ENCODE data around the gene TMEM256. TPM values are rescaled to one million over a fixed set of nuclear protein-coding genes. Genes with fewer than 3 reads are reported as not detected.

The TMEM256 gene
- polyA plus RNA-seq, 2 of the 4 experiments (the other 2 are of a cell fraction), result 127 to 164 TPM

DNA sequence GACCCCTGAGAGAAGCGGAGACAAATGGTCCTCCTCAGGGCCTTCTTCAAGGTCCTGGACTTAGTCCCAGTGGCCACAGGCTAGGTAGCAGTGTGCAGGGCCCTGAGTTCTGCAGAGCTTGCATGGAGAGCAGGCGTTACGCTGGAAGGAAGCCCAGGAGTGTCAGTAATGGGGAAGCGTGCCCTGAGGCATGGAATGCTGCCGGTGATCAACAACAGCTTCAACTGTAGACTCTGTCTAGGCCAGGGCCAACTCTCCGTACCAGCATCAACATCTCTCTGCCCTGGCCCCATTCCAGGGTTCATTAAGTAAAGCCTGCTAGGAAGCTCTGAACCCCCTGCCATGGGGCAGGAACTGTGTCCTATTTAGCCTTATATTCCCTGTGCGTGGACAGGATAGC lies 23.6 kb downstream of the TMEM256 start:
- Histone ChIP-seq H3K9me3 (peaks cover 20% of the 10 kb centered on the region), H3K4me3 (peak overlapping the region; percentile 46), H3K27ac (peak overlapping the region in 1 of 2 experiments; percentile 74; a peak in 4 of 6 replicates), H3K4me1 (no peaks in the 10 kb centered on the region), H3K4me2 (peak overlapping the region; percentile 69)
- ATAC-seq (no peak; a peak in 2 of 6 replicates), FAIRE-seq (no peak), DNase-seq (ENCODE audit: low read depth in 1 of 2, low spot score in 1 of 2) (no peak)
- TF ChIP-seq POLR2AphosphoS2 (conservative IDR thresholded peaks at IDR 0.05; ENCODE audit: low read length) (no peak), HOXB13 (CRISPR knock-in tag; IDR thresholded peaks at IDR 0.05; ENCODE audit: low read depth) (no peak), PHF8 (IDR thresholded peaks at IDR 0.05; ENCODE audit: borderline replicate concordance, low read depth) (no peak), JUN (IDR thresholded peaks at IDR 0.05) (no peak), TFCP2L1 (CRISPR knock-in tag; IDR thresholded peaks at IDR 0.05) (no peak), HDAC2 (IDR thresholded peaks at IDR 0.05) (no peak), CBX2 (IDR thresholded peaks at IDR 0.05; ENCODE audit: borderline replicate concordance, low read depth) (no peak), FOXS1 (CRISPR knock-in tag; IDR thresholded peaks at IDR 0.05) (no peak), RAD21 (conservative IDR thresholded peaks at IDR 0.05 in 1 of 2, IDR thresholded peaks at IDR 0.05 in 1 of 2) (no peak)
- TF ChIP-seq, protein P1, sequence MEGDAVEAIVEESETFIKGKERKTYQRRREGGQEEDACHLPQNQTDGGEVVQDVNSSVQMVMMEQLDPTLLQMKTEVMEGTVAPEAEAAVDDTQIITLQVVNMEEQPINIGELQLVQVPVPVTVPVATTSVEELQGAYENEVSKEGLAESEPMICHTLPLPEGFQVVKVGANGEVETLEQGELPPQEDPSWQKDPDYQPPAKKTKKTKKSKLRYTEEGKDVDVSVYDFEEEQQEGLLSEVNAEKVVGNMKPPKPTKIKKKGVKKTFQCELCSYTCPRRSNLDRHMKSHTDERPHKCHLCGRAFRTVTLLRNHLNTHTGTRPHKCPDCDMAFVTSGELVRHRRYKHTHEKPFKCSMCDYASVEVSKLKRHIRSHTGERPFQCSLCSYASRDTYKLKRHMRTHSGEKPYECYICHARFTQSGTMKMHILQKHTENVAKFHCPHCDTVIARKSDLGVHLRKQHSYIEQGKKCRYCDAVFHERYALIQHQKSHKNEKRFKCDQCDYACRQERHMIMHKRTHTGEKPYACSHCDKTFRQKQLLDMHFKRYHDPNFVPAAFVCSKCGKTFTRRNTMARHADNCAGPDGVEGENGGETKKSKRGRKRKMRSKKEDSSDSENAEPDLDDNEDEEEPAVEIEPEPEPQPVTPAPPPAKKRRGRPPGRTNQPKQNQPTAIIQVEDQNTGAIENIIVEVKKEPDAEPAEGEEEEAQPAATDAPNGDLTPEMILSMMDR (IDR thresholded peaks at IDR 0.05), result no peak
- ChIA-PET POLR2A (interaction anchor here (2.0 to 2.1 kb wide), 2 partner anchors 14 to 24 kb away, joined by 7 to 8 read pairs; partner anchors contain the start of genes PLSCR3 and TMEM256), CTCF (interaction anchor here (0.8 to 17.1 kb wide), 8 partner anchors 8 to 181 kb away, joined by 3 to 139 read pairs (median 4); partner anchors contain the start of genes KCTD11, NEURL4, SENP3 and TMEM95)
- 87% methylated on average over 7 of the region's 7 CpGs for WGBS (ENCODE audit: missing lambda C conversion rate)

DNA sequence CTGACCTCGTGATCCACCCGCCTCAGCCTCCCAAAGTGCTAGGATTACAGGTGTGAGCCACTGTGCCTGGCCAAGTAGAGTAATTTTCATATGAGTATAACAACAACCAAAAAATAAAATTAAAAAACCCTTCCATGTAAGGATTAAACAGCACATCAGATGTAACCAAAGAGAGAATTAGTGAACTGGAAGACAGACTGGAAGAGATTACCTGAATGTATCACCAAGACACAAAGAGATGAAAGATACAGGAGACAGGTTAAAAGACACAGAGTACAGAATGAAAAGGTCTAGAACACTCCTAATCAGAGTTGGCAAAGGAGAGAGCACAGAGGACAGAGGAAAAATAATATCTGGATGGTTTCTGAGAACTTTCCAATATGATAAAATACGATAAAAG lies 24.8 kb downstream of the TMEM256 start:
- peaks cover 20% of the 10 kb centered on the region for H3K9me3 ChIP-seq
- ChIA-PET POLR2A (no interaction called here), CTCF (interaction anchor here (0.7 to 17.1 kb wide), 4 partner anchors 16 to 60 kb away, joined by 4 to 139 read pairs (median 4); partner anchors contain the start of genes FGF11, KCTD11 and TMEM95)
- H3K4me1 ChIP-seq, result no peaks in the 10 kb centered on the region
- no peak for ATAC-seq
- H3K27ac ChIP-seq, result no peak overlapping the region
- no peak for DNase-seq (ENCODE audit: low read depth in 1 of 2, low spot score in 1 of 2)
- 90% methylated on average over 3 of the region's 3 CpGs for WGBS (ENCODE audit: missing lambda C conversion rate)
- no peak overlapping the region for H3K4me2 ChIP-seq
- no peak for TF ChIP-seq KDM5A (IDR thresholded peaks at IDR 0.05)
- TF ChIP-seq, protein P2, sequence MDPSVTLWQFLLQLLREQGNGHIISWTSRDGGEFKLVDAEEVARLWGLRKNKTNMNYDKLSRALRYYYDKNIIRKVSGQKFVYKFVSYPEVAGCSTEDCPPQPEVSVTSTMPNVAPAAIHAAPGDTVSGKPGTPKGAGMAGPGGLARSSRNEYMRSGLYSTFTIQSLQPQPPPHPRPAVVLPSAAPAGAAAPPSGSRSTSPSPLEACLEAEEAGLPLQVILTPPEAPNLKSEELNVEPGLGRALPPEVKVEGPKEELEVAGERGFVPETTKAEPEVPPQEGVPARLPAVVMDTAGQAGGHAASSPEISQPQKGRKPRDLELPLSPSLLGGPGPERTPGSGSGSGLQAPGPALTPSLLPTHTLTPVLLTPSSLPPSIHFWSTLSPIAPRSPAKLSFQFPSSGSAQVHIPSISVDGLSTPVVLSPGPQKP (IDR thresholded peaks at IDR 0.05; ENCODE audit: low read depth, low read length), result no peak
- TF ChIP-seq ZC3H11A (IDR thresholded peaks at IDR 0.05), result no peak
- TF ChIP-seq MAZ (IDR thresholded peaks at IDR 0.05; ENCODE audit: borderline replicate concordance, low read depth, low read length), result no peak
- no peak for TF ChIP-seq RNF2 (IDR thresholded peaks at IDR 0.05; ENCODE audit: borderline replicate concordance, low read depth)
- TF ChIP-seq FOSB (CRISPR knock-in tag; IDR thresholded peaks at IDR 0.05), result no peak
- peak; percentile 69 for TF ChIP-seq KDM1A (IDR thresholded peaks at IDR 0.05; ENCODE audit: low read depth)
- no peak for TF ChIP-seq RCOR1 (IDR thresholded peaks at IDR 0.05; ENCODE audit: low read depth, low read length)
- no peak for TF ChIP-seq ZFP36 (IDR thresholded peaks at IDR 0.05; ENCODE audit: borderline replicate concordance, partially characterized antibody)
- TF ChIP-seq HEYL (CRISPR knock-in tag; IDR thresholded peaks at IDR 0.05), result 0 out of 2 replicates have a peak, but pooled peaks have one; percentile 25
- TF ChIP-seq NFE2L2 (conservative IDR thresholded peaks at IDR 0.05; ENCODE audit: low read length), result no peak
- H3K4me3 ChIP-seq, result no peak overlapping the region
- no peak for FAIRE-seq

DNA sequence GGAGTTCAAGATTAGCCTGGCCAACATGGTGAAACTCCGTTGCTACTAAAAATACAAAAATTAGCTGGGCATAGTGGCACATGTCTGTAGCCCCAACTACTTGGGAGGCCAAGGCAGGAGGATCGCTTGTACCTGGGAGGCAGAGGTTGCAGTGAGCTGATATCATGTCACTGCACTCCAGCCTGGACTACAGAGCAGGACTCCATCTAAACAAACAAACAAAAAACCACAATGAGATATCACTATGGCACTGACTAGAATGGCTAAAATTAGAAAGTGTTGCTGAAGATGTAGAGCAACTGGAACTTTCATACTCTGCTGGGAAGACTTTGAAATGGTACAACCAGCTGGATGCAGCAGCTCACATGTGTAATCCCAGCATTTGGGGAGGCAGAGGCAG lies 29.5 kb downstream of the TMEM256 start:
- no peak overlapping the region for H3K4me2 ChIP-seq
- CTCF ChIA-PET, result interaction anchor here (1.5 to 12.6 kb wide), 5 partner anchors 9 to 186 kb away, joined by 3 to 154 read pairs (median 5); partner anchors contain the start of genes KCTD11 and TMEM95
- POLR2A ChIA-PET, result no interaction called here
- H3K27ac ChIP-seq, result no peak overlapping the region
- peak in 1 of 2 experiments; percentile 50; a peak in 2 of 6 replicates for ATAC-seq
- 73% methylated on average over 2 of the region's 2 CpGs for WGBS (ENCODE audit: missing lambda C conversion rate)
- no peaks in the 10 kb centered on the region for H3K4me1 ChIP-seq
- TF ChIP-seq, protein P3, sequence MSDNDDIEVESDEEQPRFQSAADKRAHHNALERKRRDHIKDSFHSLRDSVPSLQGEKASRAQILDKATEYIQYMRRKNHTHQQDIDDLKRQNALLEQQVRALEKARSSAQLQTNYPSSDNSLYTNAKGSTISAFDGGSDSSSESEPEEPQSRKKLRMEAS (IDR thresholded peaks at IDR 0.05), result no peak
- FAIRE-seq, result no peak
- no peak overlapping the region for H3K4me3 ChIP-seq
- DNase-seq (ENCODE audit: low read depth in 1 of 2, low spot score in 1 of 2), result no peak
- peaks cover 9% of the 10 kb centered on the region; the same call in 2 of the 3 replicates for H3K9me3 ChIP-seq
